Endodermal cell (in vitro differentiated cells): Measurements from ENCODE around the gene DOK3. TPM values are rescaled to one million over a fixed set of nuclear protein-coding genes. Genes with fewer than 3 reads are reported as not detected.

Source experiments
- DNase-seq: peaks from one replicate; pipeline ENCODE4 v3.0.0-alpha.2; 2017
- H3K27ac ChIP-seq: 2 replicates; pipeline ENCODE4 v1.5.1; 2013; ENCODE audit warnings: mild to moderate bottlenecking, low read depth, low read length, moderate library complexity
- H3K27me3 ChIP-seq: 2 replicates; pipeline ENCODE4 v1.6.1; 2013; ENCODE audit warnings: mild to moderate bottlenecking, low read length, moderate library complexity; ENCODE audit not compliant: insufficient read depth, control insufficient read depth, poor library complexity, severe bottlenecking
- H3K36me3 ChIP-seq: 2 replicates; pipeline ENCODE4 v1.7.0; 2013; ENCODE audit warnings: mild to moderate bottlenecking, low read length, moderate library complexity; ENCODE audit not compliant: control insufficient read depth, insufficient read depth
- H3K4me1 ChIP-seq: one replicate; pipeline ENCODE4 v1.7.0; 2013; ENCODE audit warnings: low read length; ENCODE audit not compliant: control insufficient read depth, insufficient read depth
- H3K4me3 ChIP-seq: 2 replicates; pipeline ENCODE4 v1.5.1; 2013; ENCODE audit warnings: mild to moderate bottlenecking, low read length, moderate library complexity
- H3K9ac ChIP-seq: 2 replicates; pipeline ENCODE4 v1.6.1; 2013; ENCODE audit warnings: mild to moderate bottlenecking, low read length, moderate library complexity; ENCODE audit not compliant: poor library complexity, severe bottlenecking; ENCODE audit errors: extremely low read depth
- H3K9me3 ChIP-seq: 2 replicates; pipeline ENCODE4 v1.6.1; 2013; ENCODE audit warnings: mild to moderate bottlenecking, low read length, moderate library complexity; ENCODE audit not compliant: control insufficient read depth
- H3K27ac Mint-ChIP-seq: 2 replicates; pipeline ENCODE4 v1.8.0; 2020; ENCODE audit warnings: mixed read lengths
- H3K27me3 Mint-ChIP-seq: 2 replicates; pipeline ENCODE4 v1.8.0; 2021; ENCODE audit warnings: mild to moderate bottlenecking, mixed read lengths; ENCODE audit not compliant: insufficient read depth
- H3K36me3 Mint-ChIP-seq: 2 replicates; pipeline ENCODE4 v1.8.0; 2020; ENCODE audit warnings: low read depth, mixed read lengths
- H3K4me1 Mint-ChIP-seq: 2 replicates; pipeline ENCODE4 v1.8.0; 2020; ENCODE audit warnings: mixed read lengths
- H3K4me3 Mint-ChIP-seq: 2 replicates; pipeline ENCODE4 v1.8.0; 2020; ENCODE audit warnings: mild to moderate bottlenecking, moderate library complexity, mixed read lengths
- H3K9me3 Mint-ChIP-seq: 2 replicates; pipeline ENCODE4 v1.8.0; 2020; ENCODE audit warnings: mild to moderate bottlenecking, mixed read lengths
- CTCF ChIP-seq: fragments of 200-600 bp; sonication (generic); conservative IDR thresholded peaks from 2 replicates; pipeline ENCODE4 v1.5.0; 2021; ENCODE audit warnings: antibody characterized with exemption, mild to moderate bottlenecking
- WGBS, 2 experiments: methylation state at CpG; one replicate each; pipeline versions ENCODE4 v1.1.5 to v1.1.7; 2013; ENCODE audit warnings: missing lambda C conversion rate in 2 of 2, mixed read lengths in 1 of 2; ENCODE audit not compliant: insufficient coverage in 1 of 2, insufficient read length in 1 of 2; 5-methylcytosine and 5-hydroxymethylcytosine counted together
- total RNA-seq, 2 donors: library from RNA; stranded (reverse); fragmentation: NEBNext Ultra II Directional in 1 of 2; extraction: Animal tissue kit (Norgen Biotek cat#: 25700) in 1 of 2; gene quantifications; 2 replicates in 1 of 2; 3 replicates in 1 of 2; pipeline ENCODE4 v1.2.1, GENCODE V29; 2021

Gene DOK3
- total RNA-seq, 2 donors from 2014 or later: 2.1 to 7.7 TPM

GRCh38 chr5:177528631-177529030 is 19.0 kb upstream of the DOK3 start:
- H3K27me3 Mint-ChIP-seq: no peaks in the 10 kb centered on the region
- Histone ChIP-seq H3K4me1 (no peaks in the 10 kb centered on the region), H3K36me3 (peaks cover 95% of the 10 kb centered on the region), H3K4me3 (no peak overlapping the region), H3K27ac (no peak overlapping the region), H3K27me3 (no peaks in the 10 kb centered on the region), H3K9ac (no peak overlapping the region), H3K9me3 (no peaks in the 10 kb centered on the region)
- no peak overlapping the region for H3K27ac Mint-ChIP-seq
- no peaks in the 10 kb centered on the region for H3K9me3 Mint-ChIP-seq
- H3K4me3 Mint-ChIP-seq: no peak overlapping the region
- no peaks in the 10 kb centered on the region for H3K4me1 Mint-ChIP-seq
- peaks cover 48% of the 10 kb centered on the region for H3K36me3 Mint-ChIP-seq
- WGBS, 2 experiments: 98% methylated on average over 6 to 10 of the region's 10 CpGs
- no peak for TF ChIP-seq CTCF
- no peak for DNase-seq

GRCh38 chr5:177527595-177527994 is 18.0 kb upstream of the DOK3 start:
- Mint-ChIP-seq H3K27me3 (no peaks in the 10 kb centered on the region), H3K27ac (no peak overlapping the region), H3K9me3 (no peaks in the 10 kb centered on the region), H3K4me3 (no peak overlapping the region), H3K36me3 (peaks cover 45% of the 10 kb centered on the region), H3K4me1 (no peaks in the 10 kb centered on the region)
- Histone ChIP-seq H3K4me3 (no peak overlapping the region), H3K9ac (no peak overlapping the region), H3K27ac (no peak overlapping the region), H3K4me1 (no peaks in the 10 kb centered on the region), H3K27me3 (no peaks in the 10 kb centered on the region), H3K36me3 (peaks cover 96% of the 10 kb centered on the region), H3K9me3 (no peaks in the 10 kb centered on the region)
- DNase-seq: no peak
- TF ChIP-seq CTCF: no peak
- 91 to 96% methylated on average over 8 of the region's 8 CpGs for WGBS, 2 experiments

- no peaks in the 10 kb centered on the region for H3K27me3 Mint-ChIP-seq
- Histone ChIP-seq H3K36me3 (peaks cover 92% of the 10 kb centered on the region), H3K9ac (no peak overlapping the region)
Measured at GRCh38 chr5:177526791-177527190, 17.2 kb upstream of the DOK3 start.

More at GRCh38 chr5:177526791-177527190, 17.2 kb upstream of the DOK3 start:
- Mint-ChIP-seq H3K27ac (no peak overlapping the region), H3K9me3 (no peaks in the 10 kb centered on the region), H3K4me3 (no peak overlapping the region), H3K4me1 (no peaks in the 10 kb centered on the region), H3K36me3 (peaks cover 42% of the 10 kb centered on the region)
- no peak for DNase-seq
- 95 to 100% methylated on average over 6 of the region's 6 CpGs for WGBS, 2 experiments
- Histone ChIP-seq H3K9me3 (no peaks in the 10 kb centered on the region), H3K4me1 (no peaks in the 10 kb centered on the region), H3K27ac (no peak overlapping the region), H3K4me3 (no peak overlapping the region), H3K27me3 (no peaks in the 10 kb centered on the region)
- TF ChIP-seq CTCF: no peak
